SH-SY5Y (cell line): ENCODE data around the gene AXIN2.

Source experiments
- GATA2 ChIP-seq: IDR thresholded peaks from 2 replicates; pipeline ENCODE4 v1.6.1; 2011; ENCODE audit warnings: mild to moderate bottlenecking, low read depth, low read length
- GATA3 ChIP-seq: IDR thresholded peaks from 2 replicates; pipeline ENCODE4 v1.6.1; 2011; ENCODE audit warnings: low read depth, mild to moderate bottlenecking, low read length, moderate library complexity

GRCh38 chr17:65522751-65523404 is 38.6 kb downstream of the AXIN2 start:
- TF ChIP-seq GATA2 (no peak), GATA3 (no peak)
